Measurements from ENCODE around the gene MAST4. TPM values are rescaled to one million over a fixed set of nuclear protein-coding genes. Genes with fewer than 3 reads are reported as not detected.

The MAST4 gene
- total and polyA plus RNA-seq, 8 donors, result 5.9 to 29.7 (median 10.0) TPM

GRCh38 chr5:66898241-66898995 is 302.2 kb downstream of the MAST4 start:
- no peaks in the 10 kb centered on the region for H3K36me3 ChIP-seq
- no peak overlapping the region for H3K27ac ChIP-seq
- no peak overlapping the region for H3K4me3 ChIP-seq
- no peaks in the 10 kb centered on the region for H3K27me3 ChIP-seq
- peaks cover 0 to 3% (median 0%) of the 10 kb centered on the region in 3 donors for H3K4me1 ChIP-seq
- no peak for TF ChIP-seq CTCF (IDR thresholded peaks at IDR 0.05)
- no peak for DNase-seq
- H3K9me3 ChIP-seq, result no peaks in the 10 kb centered on the region
- WGBS, 2 donors, result 78 to 80% methylated on average over 2 of the region's 2 CpGs
- no peak for ATAC-seq
- FAIRE-seq, result no peak
- intact Hi-C loops (cut with DNase I), result no loop called here

- ATAC-seq (no peak), DNase-seq (no peak), FAIRE-seq (no peak)
- TF ChIP-seq CTCF (IDR thresholded peaks at IDR 0.05), result no peak
- H3K9me3 ChIP-seq, result no peaks in the 10 kb centered on the region
- H3K27ac ChIP-seq, result no peak overlapping the region
- intact Hi-C loops (cut with DNase I), result no loop called here
- H3K4me3 ChIP-seq, result no peak overlapping the region
- H3K4me1 ChIP-seq, result peaks cover 0 to 3% (median 0%) of the 10 kb centered on the region in 3 donors
- WGBS, 2 donors, result 91 to 92% methylated on average over 1 of the region's 1 CpG
- no peaks in the 10 kb centered on the region for H3K36me3 ChIP-seq
- H3K27me3 ChIP-seq, result no peaks in the 10 kb centered on the region
Observed at GRCh38 chr5:66903218-66903617, 307.0 kb downstream of the MAST4 start.

- H3K27ac ChIP-seq, result no peak overlapping the region
- H3K4me3 ChIP-seq, result no peak overlapping the region
- FAIRE-seq (no peak), DNase-seq (no peak), ATAC-seq (no peak)
- peaks cover 0 to 3% (median 0%) of the 10 kb centered on the region in 3 donors for H3K4me1 ChIP-seq
- no peaks in the 10 kb centered on the region for H3K27me3 ChIP-seq
- intact Hi-C loops (cut with DNase I), result no loop called here
- WGBS, 2 donors, result 81 to 85% methylated on average over 3 of the region's 3 CpGs
- H3K36me3 ChIP-seq, result no peaks in the 10 kb centered on the region
- no peaks in the 10 kb centered on the region for H3K9me3 ChIP-seq
- TF ChIP-seq CTCF (IDR thresholded peaks at IDR 0.05), result no peak
Observed at GRCh38 chr5:66903709-66904108, 307.5 kb downstream of the MAST4 start.

- Histone ChIP-seq H3K36me3 (no peaks in the 10 kb centered on the region), H3K27me3 (no peaks in the 10 kb centered on the region), H3K9me3 (no peaks in the 10 kb centered on the region), H3K4me3 (no peak overlapping the region), H3K27ac (no peak overlapping the region), H3K4me1 (peaks cover 0 to under 1% (median 0%) of the 10 kb centered on the region in 3 donors)
- intact Hi-C loops (cut with DNase I), result no loop called here
- ATAC-seq (no peak), DNase-seq (no peak), FAIRE-seq (no peak)
- 19 to 20% methylated on average over 3 of the region's 3 CpGs for WGBS, 2 donors
- TF ChIP-seq CTCF (IDR thresholded peaks at IDR 0.05), result no peak
Observed at GRCh38 chr5:66904189-66904588, 308.0 kb downstream of the MAST4 start.

GRCh38 chr5:66906021-66906420 is 309.8 kb downstream of the MAST4 start:
- no peaks in the 10 kb centered on the region for H3K27me3 ChIP-seq
- no peak for DNase-seq
- 63 to 65% methylated on average over 3 of the region's 3 CpGs for WGBS, 2 donors
- no peak for FAIRE-seq
- intact Hi-C loops (cut with DNase I), result no loop called here
- H3K27ac ChIP-seq, result no peak overlapping the region
- H3K4me1 ChIP-seq, result no peaks in the 10 kb centered on the region
- no peaks in the 10 kb centered on the region for H3K9me3 ChIP-seq
- H3K36me3 ChIP-seq, result no peaks in the 10 kb centered on the region
- no peak overlapping the region for H3K4me3 ChIP-seq
- no peak for ATAC-seq
- no peak for TF ChIP-seq CTCF (IDR thresholded peaks at IDR 0.05)

Data from pancreas (tissue), 10 donors.